Dermis microvascular lymphatic vessel endothelial cell (primary cell): ENCODE data around the gene CRADD. TPM values are rescaled to one million over a fixed set of nuclear protein-coding genes. Genes with fewer than 3 reads are reported as not detected.
A peak's percentile ranks its signal among the peaks of the same experiment; 100 is the strongest.
"Not testable (repeated sequence)": the region's sequence is repeated elsewhere in the genome, so short reads cannot be mapped to it uniquely, and the experiment has no call there.

Experiments
- DNase-seq, 2 donors: peaks; one replicate each; pipeline versions ENCODE4 v3.0.0 to v3.0.0-alpha.2; 2010; ENCODE audit warnings: low read depth in 2 of 2
- total RNA-seq: library from RNA; depleted of rRNA; stranded (reverse); fragments of >200 nt; gene quantifications from 2 replicates; pipeline ENCODE4 v1.2.1, GENCODE V29; 2014

CRADD gene
- total RNA-seq, 1 donor from 2014 or later: 9.6 TPM

GRCh38 chr12:93736640-93737178, 59.5 kb downstream of the CRADD start:
- DNase-seq: no peak

- no peak for DNase-seq
Measured at GRCh38 chr12:93737457-93738198, 60.5 kb downstream of the CRADD start.

GRCh38 chr12:93738199-93739058, 61.3 kb downstream of the CRADD start:
- DNase-seq: no peak

GRCh38 chr12:93740751-93741150, 63.6 kb downstream of the CRADD start:
- peak in 1 of 2 donors; percentile 64 for DNase-seq

- peak; percentile 14 to 44 for DNase-seq
Measured at GRCh38 chr12:93741659-93742109, 64.5 kb downstream of the CRADD start.

GRCh38 chr12:93742110-93742934, 65.1 kb downstream of the CRADD start:
- DNase-seq: peak; percentile 41 to 80

GRCh38 chr12:93743229-93743998, 66.2 kb downstream of the CRADD start:
- no peak for DNase-seq

- no peak for DNase-seq
Measured at GRCh38 chr12:93743999-93744689, 67.0 kb downstream of the CRADD start.

- no peak for DNase-seq
Measured at GRCh38 chr12:93745286-93745685, 68.1 kb downstream of the CRADD start.

- DNase-seq: no peak
Measured at GRCh38 chr12:93746572-93747168, 69.5 kb downstream of the CRADD start.

- DNase-seq: no peak
Measured at GRCh38 chr12:93748672-93749383, 71.7 kb downstream of the CRADD start.

- DNase-seq: no peak
Measured at GRCh38 chr12:93749515-93749914, 72.3 kb downstream of the CRADD start.

- DNase-seq: no peak
Measured at GRCh38 chr12:93750056-93750455, 72.9 kb downstream of the CRADD start.

GRCh38 chr12:93751864-93752610, 74.9 kb downstream of the CRADD start:
- no peak for DNase-seq

- DNase-seq: no peak
Measured at GRCh38 chr12:93753285-93753684, 76.1 kb downstream of the CRADD start.

- DNase-seq: no peak
Measured at GRCh38 chr12:93753838-93754429, 76.8 kb downstream of the CRADD start.

- DNase-seq: not testable (repeated sequence)
Measured at GRCh38 chr12:93754859-93755258, 77.7 kb downstream of the CRADD start.

- DNase-seq: no peak
Measured at GRCh38 chr12:93756288-93756687, 79.1 kb downstream of the CRADD start.
